Stimulated activated CD4-positive, alpha-beta T cell treated with anti-CD3 and anti-CD28 coated beads, Interleukin-4, amount 100 ng/mL, for 4 hours (primary cell): ENCODE results near the gene PAIP2B.

Source experiments
- DNase-seq, 2 experiments: peaks; one replicate each; pipeline ENCODE4 v3.0.0-alpha.2; 2020

The PAIP2B gene

GRCh38 chr2:71150082-71150816, 76.7 kb downstream of the PAIP2B start:
- no peak for DNase-seq

- no peak for DNase-seq
Observed at GRCh38 chr2:71148506-71149063, 78.3 kb downstream of the PAIP2B start.

- DNase-seq, result no peak
Observed at GRCh38 chr2:71143782-71144181, 83.1 kb downstream of the PAIP2B start.

GRCh38 chr2:71136174-71136573, 90.7 kb downstream of the PAIP2B start:
- DNase-seq, result no peak

GRCh38 chr2:71133603-71134002, 93.3 kb downstream of the PAIP2B start:
- DNase-seq, result no peak
